ENCODE results near the gene ABCB11. TPM values are rescaled to one million over a fixed set of nuclear protein-coding genes. Genes with fewer than 3 reads are reported as not detected.

Gene ABCB11
- total RNA-seq, 1 experiment from 2014 or later: not detected

DNA sequence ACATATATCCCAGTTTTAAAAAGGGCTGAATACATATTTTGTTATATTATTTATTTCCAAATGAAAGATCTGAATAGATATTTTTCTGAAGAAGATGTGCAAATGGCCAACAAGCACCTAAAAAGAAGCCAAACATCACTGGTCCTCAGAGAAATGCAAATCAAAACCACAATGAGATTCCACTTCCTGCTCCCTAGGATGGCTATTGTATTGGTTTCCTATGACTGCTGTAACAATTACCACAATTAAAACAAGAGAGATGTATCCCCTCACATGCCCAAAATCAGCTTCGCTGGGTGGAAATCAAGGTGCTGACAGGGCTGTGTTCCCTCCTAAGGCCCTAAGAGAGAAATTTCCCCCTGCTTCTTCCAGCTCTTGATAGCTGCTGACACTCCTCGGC is 23.2 kb downstream of the ABCB11 start:
- intact Hi-C loops (cut with micrococcal nuclease; ENCODE audit: unreplicated experiment): no loop called here
- H3K79me2 ChIP-seq (ENCODE audit: low read depth): no peaks in the 10 kb centered on the region
- peaks cover 6% of the 10 kb centered on the region; the same call in 1 of the 2 replicates for H3F3A ChIP-seq (ENCODE audit: insufficient read depth, low read depth)
- CTCF ChIA-PET: no interaction called here
- H3K9me2 ChIP-seq (ENCODE audit: insufficient read depth): no peaks in the 10 kb centered on the region
- no peaks in the 10 kb centered on the region for H4K20me1 ChIP-seq (ENCODE audit: insufficient read depth)
- H3K4me1 ChIP-seq (replicated peaks; ENCODE audit: insufficient read depth): peaks cover 13% of the 10 kb centered on the region
- no peak for DNase-seq
- no peaks in the 10 kb centered on the region for H3K9me3 ChIP-seq (ENCODE audit: insufficient read depth, low read depth)
- no peaks in the 10 kb centered on the region for H3K36me3 ChIP-seq (ENCODE audit: low read depth)
- no peak overlapping the region for H3K4me2 ChIP-seq
- no peaks in the 10 kb centered on the region for H3K27me3 ChIP-seq (ENCODE audit: insufficient read depth, low read depth)
- POLR2A ChIA-PET (ENCODE audit: unreplicated experiment): no interaction called here
- H3K27ac ChIP-seq: no peak overlapping the region
- BruUV-seq (replicated peaks): no TSS peak
- no peak overlapping the region for H2AFZ ChIP-seq
- TF ChIP-seq, protein P1, sequence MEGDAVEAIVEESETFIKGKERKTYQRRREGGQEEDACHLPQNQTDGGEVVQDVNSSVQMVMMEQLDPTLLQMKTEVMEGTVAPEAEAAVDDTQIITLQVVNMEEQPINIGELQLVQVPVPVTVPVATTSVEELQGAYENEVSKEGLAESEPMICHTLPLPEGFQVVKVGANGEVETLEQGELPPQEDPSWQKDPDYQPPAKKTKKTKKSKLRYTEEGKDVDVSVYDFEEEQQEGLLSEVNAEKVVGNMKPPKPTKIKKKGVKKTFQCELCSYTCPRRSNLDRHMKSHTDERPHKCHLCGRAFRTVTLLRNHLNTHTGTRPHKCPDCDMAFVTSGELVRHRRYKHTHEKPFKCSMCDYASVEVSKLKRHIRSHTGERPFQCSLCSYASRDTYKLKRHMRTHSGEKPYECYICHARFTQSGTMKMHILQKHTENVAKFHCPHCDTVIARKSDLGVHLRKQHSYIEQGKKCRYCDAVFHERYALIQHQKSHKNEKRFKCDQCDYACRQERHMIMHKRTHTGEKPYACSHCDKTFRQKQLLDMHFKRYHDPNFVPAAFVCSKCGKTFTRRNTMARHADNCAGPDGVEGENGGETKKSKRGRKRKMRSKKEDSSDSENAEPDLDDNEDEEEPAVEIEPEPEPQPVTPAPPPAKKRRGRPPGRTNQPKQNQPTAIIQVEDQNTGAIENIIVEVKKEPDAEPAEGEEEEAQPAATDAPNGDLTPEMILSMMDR (conservative IDR thresholded peaks at IDR 0.05): no peak
- no peak for TF ChIP-seq EZH2 (IDR thresholded peaks at IDR 0.05; ENCODE audit: low read depth)
- no peak overlapping the region for H3K4me3 ChIP-seq

DNA sequence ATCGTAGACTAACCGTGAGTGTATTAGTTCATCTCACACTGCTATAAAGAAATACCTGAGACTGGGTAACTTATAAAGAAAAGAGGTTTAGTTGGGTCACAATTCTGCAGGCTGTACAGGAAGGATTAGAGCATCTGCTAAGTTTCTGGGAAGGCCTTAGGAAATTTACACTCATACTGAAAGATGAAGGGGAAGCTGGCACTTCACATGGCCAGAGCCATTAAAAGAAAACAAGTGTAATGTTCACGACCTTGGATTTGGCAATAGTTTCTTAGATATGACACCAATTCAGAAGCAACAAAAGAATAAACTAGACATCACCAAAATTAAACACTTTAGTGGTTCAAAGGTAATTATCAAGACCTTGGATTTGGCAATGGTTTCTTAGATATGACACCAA is 23.8 kb downstream of the ABCB11 start:
- TF ChIP-seq, protein P1 (conservative IDR thresholded peaks at IDR 0.05): no peak
- no peak for TF ChIP-seq EZH2 (IDR thresholded peaks at IDR 0.05; ENCODE audit: low read depth)
- DNase-seq: no peak
- H3K9me2 ChIP-seq (ENCODE audit: insufficient read depth): no peaks in the 10 kb centered on the region
- BruUV-seq (replicated peaks): no TSS peak
- CTCF ChIA-PET: no interaction called here
- no peak overlapping the region for H3K4me3 ChIP-seq
- H3K27ac ChIP-seq: no peak overlapping the region
- H3K36me3 ChIP-seq (ENCODE audit: low read depth): no peaks in the 10 kb centered on the region
- no peaks in the 10 kb centered on the region for H3K79me2 ChIP-seq (ENCODE audit: low read depth)
- peaks cover 6% of the 10 kb centered on the region; the same call in 1 of the 2 replicates for H3F3A ChIP-seq (ENCODE audit: insufficient read depth, low read depth)
- intact Hi-C loops (cut with micrococcal nuclease; ENCODE audit: unreplicated experiment): no loop called here
- H4K20me1 ChIP-seq (ENCODE audit: insufficient read depth): no peaks in the 10 kb centered on the region
- no peaks in the 10 kb centered on the region for H3K27me3 ChIP-seq (ENCODE audit: insufficient read depth, low read depth)
- no peaks in the 10 kb centered on the region for H3K9me3 ChIP-seq (ENCODE audit: insufficient read depth, low read depth)
- no peak overlapping the region for H3K4me2 ChIP-seq
- no peak overlapping the region for H2AFZ ChIP-seq
- POLR2A ChIA-PET (ENCODE audit: unreplicated experiment): no interaction called here
- peaks cover 7% of the 10 kb centered on the region for H3K4me1 ChIP-seq (replicated peaks; ENCODE audit: insufficient read depth)

DNA sequence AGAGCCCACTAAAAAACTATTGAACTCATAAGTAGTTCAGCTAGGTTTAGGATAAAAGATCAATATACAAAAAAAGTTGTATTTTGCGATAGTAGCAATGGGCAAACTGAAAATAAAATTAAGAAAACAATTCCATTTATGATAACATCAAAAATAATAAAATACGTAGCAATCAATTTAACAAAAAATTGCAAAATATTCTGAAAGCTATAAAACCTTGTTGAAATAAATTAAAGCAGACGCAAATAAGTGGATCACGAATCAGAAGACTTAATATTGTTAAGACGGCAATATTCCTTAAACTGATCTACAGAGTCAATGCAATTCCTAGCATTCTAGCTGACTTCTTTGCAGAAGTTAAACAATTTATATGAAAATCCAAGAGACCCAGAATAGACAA is 24.5 kb downstream of the ABCB11 start:
- no peak overlapping the region for H3K27ac ChIP-seq
- H3K4me3 ChIP-seq: no peak overlapping the region
- no peaks in the 10 kb centered on the region for H3K9me2 ChIP-seq (ENCODE audit: insufficient read depth)
- BruUV-seq (replicated peaks): no TSS peak
- no peaks in the 10 kb centered on the region for H3K9me3 ChIP-seq (ENCODE audit: insufficient read depth, low read depth)
- CTCF ChIA-PET: no interaction called here
- no peaks in the 10 kb centered on the region for H3K36me3 ChIP-seq (ENCODE audit: low read depth)
- H4K20me1 ChIP-seq (ENCODE audit: insufficient read depth): no peaks in the 10 kb centered on the region
- H3K27me3 ChIP-seq (ENCODE audit: insufficient read depth, low read depth): no peaks in the 10 kb centered on the region
- no peak overlapping the region for H2AFZ ChIP-seq
- peaks cover 3% of the 10 kb centered on the region; the same call in 1 of the 2 replicates for H3K4me1 ChIP-seq (replicated peaks; ENCODE audit: insufficient read depth)
- no peak for DNase-seq
- TF ChIP-seq, protein P1 (conservative IDR thresholded peaks at IDR 0.05): no peak
- no peak for TF ChIP-seq EZH2 (IDR thresholded peaks at IDR 0.05; ENCODE audit: low read depth)
- no peaks in the 10 kb centered on the region for H3K79me2 ChIP-seq (ENCODE audit: low read depth)
- POLR2A ChIA-PET (ENCODE audit: unreplicated experiment): no interaction called here
- intact Hi-C loops (cut with micrococcal nuclease; ENCODE audit: unreplicated experiment): no loop called here
- no peak overlapping the region for H3K4me2 ChIP-seq
- H3F3A ChIP-seq (ENCODE audit: insufficient read depth, low read depth): peaks cover 2% of the 10 kb centered on the region; the same call in 1 of the 2 replicates
